M059J (cell line): ENCODE measurements around the gene RNF123. TPM values are rescaled to one million over a fixed set of nuclear protein-coding genes. Genes with fewer than 3 reads are reported as not detected.

Experiments used
- DNase-seq: peaks from one replicate; pipeline ENCODE4 v3.0.0-alpha.2; 2012; ENCODE audit warnings: low read depth
- total RNA-seq: library from RNA; depleted of rRNA; stranded (reverse); fragments of >200 nt; shearing (Covaris generic); gene quantifications from 2 replicates; pipeline ENCODE4 v1.2.3, GENCODE V29; 2014

Gene RNF123
- total RNA-seq, 1 experiment from 2014 or later, result 13.7 TPM

DNA sequence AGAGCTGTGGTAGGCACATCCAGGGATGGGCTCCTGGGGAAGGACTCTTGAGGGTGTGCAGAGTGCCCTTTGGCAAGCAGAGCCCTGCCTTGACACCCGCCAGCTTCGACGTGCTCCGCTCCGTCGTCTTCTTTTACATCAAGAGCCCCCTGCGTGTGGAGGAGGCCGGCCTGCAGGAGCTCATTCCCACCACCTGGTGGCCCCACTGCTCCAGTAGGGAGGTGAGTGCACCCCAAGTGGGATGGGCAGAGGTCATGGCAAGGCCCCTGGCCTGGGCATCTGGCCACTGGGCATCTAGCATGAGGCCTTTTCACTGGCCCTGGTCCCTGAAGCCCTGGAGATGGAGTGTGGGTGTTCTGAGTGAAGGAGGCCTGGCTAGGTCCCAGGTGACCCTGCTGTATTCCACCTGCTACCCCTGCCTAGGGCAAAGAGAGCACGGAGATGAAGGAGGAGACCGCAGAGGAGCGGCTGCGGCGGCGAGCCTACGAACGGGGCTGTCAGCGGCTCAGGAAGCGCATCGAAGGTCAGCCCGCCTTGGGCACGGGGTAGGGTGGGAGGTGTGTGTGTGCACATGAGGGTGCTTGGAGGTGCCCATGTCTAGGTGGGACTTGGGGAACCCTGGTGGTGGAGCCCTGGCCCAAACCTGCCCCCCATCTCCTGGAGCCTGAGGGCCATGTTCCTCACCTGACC, 12.2 kb downstream of the RNF123 start:
- no peak for DNase-seq

DNA sequence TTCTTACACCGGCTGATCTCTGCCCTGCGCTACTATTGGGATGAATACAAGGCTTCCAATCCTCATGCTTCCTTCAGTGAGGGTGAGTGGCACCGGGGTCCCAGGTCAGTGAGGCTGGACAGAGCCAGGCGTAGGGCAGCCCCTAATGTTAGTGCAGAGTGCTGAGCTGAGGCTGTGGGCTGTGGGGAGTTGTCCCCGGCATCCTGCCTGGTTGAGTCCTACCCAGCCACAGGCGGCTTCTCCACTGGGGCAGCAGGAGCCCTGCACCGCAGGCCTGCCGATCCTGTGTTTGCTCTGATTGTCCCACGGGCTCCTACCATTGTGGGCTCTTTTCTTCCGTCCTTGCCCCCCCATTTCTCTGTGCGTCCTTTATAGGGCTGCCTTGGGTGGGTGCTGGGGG, 13.3 kb downstream of the RNF123 start:
- DNase-seq, result no peak

DNA sequence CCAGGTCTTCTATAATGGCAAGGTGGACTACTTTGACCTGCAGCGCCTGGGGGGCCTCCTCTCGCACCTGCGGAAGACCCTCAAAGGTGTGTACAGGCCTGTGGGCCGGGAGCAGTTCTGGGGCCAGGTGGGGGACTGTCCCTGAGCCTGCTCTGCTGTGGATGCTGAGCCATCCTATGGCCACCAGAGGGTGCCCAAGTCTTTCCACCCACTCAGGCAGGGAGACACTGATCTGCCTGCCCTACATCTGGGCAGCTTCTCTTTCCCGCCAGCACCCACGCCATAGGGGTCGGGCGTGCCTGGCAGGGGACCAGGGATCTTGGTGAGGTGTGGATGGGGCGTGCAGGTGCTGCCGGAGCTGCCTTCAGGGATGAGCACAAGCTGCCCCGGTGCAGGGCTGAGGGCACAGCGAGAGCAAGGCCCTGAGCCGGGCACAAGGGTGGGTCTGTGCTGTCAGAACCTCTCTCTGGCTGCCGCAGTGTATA, 14.1 kb downstream of the RNF123 start:
- peak; percentile 60 for DNase-seq

DNA sequence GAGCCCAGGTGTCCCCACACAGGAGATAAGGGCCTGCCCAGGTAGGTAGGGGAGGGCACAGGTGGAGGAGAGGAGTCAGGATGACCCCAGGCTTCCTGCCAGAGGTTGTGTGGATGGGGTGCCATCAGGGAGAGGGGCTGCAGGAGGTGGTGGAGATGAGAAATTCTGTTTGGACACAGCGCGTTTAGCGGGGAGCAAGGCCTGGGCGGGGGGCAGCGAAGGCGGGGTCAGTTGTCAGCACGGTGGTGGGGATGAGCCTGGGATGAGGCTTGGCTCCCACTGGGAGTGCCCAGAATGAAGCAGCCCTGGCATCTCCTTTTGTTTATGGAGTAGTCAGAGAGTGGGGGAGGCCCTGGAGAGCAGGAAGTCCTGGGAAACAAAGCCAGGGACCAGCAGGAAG, 14.6 kb downstream of the RNF123 start:
- no peak for DNase-seq

DNA sequence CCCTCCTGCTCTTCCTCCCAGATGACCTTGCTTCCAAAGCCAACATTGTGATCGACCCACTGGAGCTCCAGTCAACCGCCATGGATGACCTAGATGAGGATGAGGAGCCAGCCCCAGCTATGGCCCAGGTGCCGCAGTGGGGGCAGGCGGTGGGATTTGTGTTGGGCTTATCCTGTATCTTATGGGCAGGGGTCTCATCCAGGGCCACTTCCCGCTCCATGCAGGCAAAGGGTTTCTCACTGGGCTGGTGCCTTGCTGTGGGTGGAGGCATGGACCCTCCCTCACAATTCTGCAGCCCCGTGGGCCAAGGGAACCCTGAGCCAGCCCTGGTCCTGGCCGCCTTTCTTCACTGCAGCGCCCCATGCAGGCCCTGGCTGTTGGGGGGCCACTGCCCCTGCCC, 15.3 kb downstream of the RNF123 start:
- no peak for DNase-seq

DNA sequence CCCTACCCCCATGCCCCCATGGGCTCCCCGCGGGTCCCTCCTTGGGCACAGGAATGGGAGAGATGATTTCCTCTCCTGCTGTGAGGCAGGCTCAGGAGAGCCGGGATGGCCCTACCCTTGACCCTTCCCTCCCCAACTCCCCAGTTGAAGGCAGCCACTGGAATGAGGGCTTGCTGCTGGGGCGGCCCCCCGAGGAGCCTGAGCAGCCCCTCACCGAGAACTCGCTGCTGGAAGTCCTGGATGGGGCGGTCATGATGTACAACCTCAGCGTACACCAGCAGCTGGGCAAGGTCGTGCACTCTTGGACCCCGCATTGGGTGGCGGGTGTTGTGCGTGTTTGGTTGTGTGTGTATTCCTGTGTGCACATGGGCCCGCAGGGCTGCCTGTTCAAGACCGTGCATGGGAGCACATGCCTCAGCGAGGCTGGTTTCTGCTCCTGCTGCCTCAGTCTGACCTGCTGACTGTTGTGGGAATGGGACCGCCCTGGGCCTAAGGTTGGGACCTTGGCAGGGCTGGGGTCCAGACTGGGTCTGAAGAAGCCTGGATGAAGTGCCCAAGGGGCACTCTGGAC, 16.1 kb downstream of the RNF123 start:
- DNase-seq, result no peak

DNA sequence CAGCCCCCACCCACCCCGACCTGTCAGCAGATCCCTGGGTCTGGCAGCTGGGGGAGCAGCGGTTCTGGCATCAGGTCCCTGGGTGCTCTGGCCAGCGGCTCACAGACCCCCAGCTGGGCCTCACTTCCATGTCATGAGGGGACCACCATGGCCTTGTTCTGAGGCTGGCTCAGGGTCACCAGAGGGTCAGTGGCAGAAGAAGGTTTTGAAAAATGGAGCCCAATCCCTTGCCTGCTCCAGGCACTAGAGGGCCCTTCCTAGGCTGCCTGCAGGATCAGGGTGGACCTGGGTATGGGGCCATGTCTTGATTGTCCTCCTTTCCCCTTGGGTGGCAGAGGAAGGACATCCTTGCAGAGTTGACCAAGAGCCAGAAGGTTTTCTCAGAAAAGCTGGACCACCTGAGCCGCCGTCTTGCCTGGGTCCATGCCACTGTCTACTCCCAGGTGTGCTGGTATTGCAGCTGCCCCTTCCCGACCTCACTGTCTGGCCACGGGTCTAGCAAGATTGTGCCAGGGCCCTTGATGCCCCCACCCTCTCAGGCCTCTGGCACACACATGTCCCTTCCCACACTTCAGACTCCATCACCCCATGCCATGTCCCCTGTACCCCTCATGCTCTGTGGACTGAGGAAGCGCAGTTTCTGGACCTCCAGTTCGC, 17.2 kb downstream of the RNF123 start:
- DNase-seq, result no peak

DNA sequence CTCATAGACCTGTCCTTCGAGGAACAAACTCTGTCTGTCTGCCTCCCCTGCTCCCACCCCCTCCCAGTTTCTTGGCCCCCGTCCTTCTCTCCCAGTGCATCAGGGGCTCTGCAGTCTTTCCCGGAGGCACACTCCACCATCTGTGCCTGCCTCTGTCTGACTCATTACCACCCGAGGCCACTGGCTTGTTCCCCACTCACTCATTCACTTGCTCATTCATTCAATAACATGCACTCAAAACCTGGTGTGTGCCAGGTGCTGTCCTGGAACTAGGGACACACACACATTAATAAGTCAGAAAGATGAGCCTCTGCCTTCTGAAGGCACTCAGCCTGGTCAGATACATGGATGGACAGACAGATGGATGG, 17.7 kb downstream of the RNF123 start:
- peak; percentile 61 for DNase-seq

DNA sequence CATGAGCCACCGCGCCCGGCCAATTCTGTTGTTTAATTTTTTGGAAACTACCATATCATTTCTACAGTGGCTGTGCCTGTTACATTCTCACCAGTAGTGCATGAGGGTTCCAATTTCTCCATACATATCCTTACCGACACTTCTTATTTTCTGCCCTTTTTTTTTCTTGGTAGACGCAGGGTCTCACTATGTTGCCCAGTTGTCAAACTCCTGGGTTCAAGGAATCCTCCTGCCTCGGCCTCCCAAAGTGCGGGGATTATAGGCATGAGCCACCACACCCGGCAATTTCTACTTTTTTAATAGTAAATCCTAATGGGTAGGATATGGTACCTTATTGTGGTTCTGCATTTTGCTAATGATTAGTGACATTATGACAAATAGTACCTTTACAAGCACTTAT, 20.5 kb downstream of the RNF123 start:
- DNase-seq, result no peak

DNA sequence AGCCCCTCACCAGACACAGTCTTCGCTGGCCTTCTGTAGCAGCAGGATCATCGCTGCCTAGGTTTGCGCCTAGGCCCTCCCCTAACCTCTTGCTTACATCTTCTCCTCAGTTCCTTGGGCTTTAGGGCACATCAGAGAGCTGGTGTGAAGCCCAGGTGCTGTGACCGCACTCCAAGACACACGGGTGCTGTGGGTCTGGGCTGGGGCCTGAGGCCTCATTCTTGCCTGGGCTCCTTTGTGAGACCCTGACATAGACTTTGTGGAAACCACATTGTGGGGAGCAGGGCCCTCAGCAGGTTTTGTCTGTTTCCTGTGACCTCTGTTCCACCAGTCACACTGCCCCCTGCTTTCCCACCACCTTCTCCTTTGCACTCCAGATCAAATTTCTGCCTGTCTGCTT, 22.1 kb downstream of the RNF123 start:
- DNase-seq, result no peak

DNA sequence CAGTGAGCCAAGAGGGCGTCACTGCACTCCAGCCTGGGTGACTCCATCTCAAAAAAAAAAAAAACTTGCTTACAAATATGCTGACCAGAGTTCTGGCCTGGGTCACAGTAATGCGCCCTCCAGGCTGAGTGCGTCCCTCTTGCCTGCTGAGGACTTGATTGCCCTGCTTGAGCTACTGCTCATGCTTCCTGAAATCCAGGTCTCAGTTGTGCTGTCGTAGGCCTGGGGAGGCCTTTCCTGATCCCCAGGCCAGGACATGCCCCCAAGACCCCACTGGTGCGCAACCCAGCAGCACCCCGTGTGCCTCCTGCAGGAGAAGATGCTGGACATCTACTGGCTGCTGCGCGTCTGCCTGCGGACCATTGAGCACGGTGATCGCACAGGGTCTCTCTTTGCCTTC, 22.8 kb downstream of the RNF123 start:
- DNase-seq, result no peak

DNA sequence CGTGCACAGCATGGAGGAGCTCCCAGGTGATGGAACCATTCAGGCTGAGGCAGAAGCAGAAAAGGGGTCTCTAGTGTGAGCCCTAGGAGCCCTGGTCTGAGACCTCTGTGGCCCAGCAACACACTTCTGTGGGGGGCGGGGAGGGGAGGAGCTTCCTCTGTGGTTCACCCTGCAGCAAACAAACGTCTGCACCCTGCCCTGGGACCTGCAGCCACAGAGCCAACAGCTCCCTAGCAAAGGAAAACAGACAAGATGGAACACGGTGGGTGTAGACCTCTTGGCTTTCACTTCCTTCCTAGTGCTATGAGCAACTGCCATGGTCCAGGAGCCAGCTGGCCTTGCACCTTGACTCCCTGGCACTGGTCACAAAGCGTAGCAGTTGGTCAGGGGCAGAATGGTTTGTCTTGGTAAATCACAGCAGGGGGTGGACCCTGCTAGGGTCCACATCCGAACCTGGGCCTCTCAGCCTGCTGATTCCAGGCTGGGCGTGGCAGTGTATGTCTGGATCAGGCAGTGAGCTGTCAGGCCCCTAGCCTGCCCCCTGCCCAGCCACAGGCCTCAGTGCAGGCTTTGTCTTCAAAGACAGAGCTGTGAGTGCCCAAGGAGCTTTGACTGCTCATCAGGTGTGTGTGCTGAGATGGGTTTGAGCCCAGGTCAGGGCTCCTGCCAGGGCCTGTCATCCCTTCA, 23.4 kb downstream of the RNF123 start:
- no peak for DNase-seq

DNA sequence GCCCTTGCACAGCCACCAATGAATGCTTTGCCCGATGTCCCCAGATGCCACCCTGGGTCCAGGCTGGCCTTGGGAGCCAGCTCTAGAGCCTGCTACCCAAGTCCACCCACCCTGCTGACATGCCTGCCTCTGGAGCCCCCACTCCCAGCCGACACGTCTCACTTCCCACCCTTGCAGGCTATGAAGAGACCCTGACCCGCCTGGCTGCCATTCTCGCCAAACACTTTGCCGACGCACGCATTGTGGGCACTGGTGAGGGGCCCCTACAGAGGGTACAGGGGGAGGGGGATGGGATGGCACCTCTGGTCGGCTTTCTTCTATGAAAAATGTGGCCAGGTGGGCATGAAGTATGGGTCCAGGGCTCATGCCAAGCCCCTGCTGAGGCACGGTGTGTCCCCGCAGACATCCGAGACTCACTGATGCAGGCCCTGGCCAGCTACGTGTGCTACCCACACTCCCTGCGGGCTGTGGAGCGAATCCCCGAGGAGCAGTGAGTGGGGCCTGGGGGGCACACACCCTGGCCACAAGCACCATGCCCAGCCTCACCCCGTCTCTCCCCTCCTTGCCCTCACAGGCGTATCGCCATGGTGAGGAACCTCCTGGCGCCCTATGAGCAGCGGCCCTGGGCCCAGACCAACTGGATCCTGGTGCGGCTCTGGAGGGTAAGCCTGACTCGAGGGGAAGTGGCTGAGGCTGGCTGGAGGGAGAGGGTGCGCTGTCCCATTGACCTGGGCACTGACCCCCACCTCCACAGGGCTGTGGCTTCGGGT, 24.2 kb downstream of the RNF123 start:
- DNase-seq, result no peak

DNA sequence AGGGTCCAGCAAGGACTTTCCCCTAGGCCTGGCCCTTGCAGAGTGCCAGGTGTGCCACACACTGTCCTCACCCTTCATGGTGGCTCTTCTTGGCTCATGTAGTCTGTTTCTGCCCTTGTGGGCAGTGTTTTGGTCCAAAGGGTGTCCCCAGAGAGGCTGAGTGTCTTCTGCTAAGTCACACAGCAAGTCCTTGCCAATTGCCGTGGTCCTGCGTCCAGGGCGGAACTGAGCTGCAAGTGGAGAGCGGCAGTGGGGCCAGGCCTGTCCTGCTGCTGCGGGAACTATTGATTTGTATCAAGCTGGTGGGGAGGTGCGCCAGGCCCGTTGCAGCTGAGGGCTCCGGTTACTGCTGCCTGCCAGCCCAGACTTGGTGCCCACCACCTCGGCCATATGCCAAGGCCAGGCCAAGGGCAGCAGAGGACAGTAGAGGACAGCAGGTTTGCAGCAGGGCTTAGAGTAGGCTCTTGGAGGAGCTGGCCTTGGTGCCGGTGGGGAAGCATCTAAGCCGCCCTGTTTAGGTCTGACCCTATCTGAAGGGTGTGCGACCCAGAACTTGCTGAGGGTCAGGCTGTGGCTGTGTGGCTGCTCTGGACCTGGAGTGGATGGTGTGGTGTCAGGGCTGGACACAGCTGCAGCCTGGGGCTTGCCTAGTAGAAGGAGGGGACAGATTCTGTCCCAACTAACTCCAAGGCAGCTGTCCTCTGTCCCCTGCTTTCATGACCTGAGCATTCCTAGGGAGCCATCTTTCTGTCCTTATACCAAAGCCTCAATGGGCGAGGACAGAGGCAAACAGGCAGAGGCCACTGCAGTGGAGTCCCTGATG, 25.6 kb downstream of the RNF123 start:
- no peak for DNase-seq

DNA sequence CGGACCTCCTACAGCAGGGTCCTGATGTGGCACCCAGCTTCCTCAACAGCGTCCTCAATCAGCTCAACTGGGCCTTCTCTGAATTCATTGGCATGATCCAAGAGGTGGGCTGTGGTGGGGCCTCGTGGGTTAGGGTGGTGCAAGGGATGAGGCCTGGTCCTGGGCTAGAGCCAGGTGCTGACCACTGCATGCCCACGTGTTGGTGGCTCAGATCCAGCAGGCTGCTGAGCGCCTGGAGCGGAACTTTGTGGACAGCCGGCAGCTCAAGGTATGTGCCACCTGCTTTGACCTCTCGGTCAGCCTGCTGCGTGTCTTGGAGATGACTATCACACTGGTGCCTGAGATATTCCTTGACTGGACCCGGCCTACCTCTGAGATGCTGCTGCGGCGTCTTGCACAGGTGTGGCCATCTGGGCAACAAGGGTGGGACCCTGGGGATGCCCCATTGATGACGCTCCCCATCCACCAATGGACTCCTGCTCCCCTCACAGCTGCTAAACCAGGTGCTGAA, 26.3 kb downstream of the RNF123 start:
- DNase-seq, result no peak

DNA sequence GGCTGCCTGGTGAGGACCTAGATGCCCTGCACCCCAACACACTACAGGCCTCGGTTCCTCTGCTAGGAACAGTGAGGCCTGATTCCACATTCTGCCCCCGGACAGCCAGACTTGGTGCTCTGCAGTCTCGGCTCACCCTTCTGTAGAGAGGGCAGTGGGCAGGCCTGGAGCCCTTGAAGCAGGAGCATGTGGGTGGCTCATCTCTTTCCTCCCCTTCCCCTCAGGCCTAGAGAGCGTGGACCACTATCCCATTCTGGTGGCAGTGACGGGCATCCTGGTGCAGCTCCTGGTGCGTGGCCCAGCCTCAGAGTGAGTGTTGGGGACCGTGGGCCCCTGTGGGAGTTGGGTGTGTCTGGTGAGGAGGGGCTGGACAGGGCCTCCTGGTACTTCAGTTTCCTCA, 26.8 kb downstream of the RNF123 start:
- DNase-seq, result no peak

DNA sequence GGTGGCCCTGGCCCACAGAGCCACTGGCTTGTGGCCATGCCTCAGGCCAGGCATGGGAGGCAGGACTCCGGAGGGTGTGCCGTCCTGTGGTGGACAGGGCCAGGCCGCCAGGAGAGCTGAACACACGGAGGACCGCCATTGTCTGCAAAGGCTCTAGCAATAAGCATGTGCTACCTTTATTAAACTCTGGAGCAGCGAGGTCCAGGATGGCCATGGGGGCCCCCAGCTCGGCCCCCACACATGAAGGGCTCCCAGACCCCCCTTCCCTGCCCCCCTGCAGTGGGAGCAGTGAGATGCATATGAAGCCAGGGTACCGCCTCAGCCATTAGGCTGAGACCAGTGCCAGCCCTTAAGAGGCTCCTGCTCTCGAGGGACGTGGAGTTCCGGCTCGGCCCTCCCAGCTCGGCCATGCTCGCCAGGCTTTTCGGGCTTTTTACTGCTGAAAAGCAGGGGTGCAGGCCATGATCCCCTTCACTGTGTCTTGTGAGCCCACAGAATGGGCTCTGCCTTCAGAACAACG, 27.4 kb downstream of the RNF123 start:
- DNase-seq, result no peak

DNA sequence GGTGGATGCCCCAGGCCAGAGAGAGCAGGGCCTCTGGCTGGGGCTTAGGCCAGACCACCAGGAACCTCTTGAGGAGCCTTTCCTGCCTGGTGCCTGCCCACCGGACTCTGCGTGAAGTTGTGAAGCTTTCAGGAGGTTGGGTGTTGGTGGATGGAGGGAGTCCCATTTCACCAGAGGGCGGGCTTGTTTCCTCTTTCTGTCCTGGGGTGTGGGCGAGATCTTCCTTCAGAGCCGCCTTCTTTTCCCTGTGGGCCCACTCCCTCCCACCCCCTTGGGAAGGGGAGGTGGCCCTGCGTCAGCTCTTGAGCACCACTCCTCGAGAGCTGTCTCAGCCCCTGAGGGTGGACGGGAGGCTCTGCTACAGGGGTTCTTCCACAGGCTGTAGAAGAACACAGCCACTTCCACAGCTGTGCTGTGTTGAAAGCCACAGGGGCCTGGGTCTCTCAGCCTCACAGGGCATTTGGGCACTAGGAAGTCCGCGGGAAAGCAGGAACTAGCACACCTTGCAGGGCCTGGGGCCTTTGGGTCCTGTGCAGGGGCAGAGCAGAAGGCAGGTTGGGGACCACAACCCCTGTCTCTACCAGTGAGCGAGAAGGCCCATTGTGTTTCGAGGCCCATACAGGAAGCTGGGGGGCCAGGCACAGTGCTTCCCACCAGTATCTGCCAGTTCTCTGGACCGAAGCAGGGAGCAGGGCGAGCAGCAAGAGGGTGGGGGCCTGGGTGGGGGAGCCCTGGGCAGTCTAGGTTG, 28.0 kb downstream of the RNF123 start:
- DNase-seq, result no peak

DNA sequence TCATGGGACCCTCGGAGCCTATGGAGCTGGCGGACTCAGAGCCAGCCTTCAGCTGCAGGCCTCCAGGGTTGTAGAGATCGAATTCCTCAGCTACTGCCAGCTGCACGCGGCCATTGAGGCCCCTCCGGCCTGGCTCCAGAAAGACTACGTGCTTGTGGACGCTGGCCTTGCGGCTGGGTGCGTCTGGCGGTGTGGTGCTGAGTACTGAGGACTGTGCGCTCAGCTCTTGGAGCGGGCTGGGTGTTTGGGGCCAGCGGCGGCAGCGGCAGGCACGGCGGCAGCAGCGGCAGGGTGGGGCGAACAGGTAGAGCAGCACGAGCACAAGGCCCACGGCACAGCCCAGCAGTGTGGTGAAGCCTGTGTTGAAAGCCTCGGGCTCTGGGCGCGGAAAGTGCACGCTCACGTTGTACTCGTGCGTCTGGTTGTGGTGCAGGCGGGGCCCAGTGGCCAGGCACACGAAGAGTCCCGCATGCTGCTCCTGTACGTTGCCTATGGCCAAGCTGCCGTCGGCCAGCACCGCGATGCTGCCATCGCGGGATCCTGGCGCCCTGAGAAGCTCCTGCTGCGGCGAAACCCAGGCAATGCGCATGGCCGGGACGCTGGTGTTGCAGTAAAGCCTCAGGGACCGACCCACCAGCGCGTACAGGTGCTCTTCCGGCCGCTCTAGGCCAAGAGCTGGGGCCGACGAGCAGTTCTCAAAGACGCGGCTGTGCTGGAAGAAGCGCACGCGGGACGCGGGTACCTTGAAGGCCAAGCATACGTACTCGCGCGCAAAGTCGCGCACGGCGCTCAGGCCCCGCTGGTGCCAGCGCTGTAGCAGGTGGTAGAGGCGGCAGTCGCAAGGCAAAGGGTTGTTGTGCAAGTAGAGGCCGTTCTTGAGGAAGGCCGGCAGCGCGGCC, 28.9 kb downstream of the RNF123 start:
- DNase-seq, result no peak
